Fibroblast of lung (primary cell): ENCODE data around the gene RGS7.

Source experiments
- CTCF ChIP-seq, 2 donors: IDR thresholded peaks in 1 of 2; conservative IDR thresholded peaks in 1 of 2; 1 replicate in 1 of 2; 2 replicates in 1 of 2; pipeline ENCODE4 v1.5.1; 2011 to 2012; ENCODE audit warnings: low read length in 2 of 2, control low read depth in 1 of 2, inconsistent platforms in 1 of 2, low read depth in 1 of 2, mild to moderate bottlenecking in 1 of 2
- EZH2 ChIP-seq: IDR thresholded peaks from 2 replicates; pipeline ENCODE4 v1.5.1; 2012; ENCODE audit warnings: low read length, control low read depth, mild to moderate bottlenecking; ENCODE audit errors: missing control alignments

DNA sequence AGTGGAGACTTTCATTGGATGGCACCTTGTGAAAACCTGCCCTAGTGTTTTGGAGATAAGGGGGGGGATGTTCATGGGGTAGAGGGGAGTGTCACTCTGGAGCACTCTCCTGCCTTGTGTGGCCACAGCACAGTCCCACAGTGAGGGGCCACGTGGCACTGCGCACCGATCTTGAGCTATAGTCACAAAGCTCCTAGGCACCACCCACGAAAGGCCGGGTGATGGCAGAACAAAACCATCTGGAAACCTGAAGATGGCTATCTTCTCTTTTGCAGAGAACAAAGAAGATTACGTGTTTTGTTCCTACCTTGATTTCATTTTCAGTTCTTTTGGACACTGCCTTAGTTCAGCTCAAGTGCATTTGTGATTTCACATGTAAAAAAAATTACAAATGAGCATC, 220.6 kb downstream of the RGS7 start:
- TF ChIP-seq CTCF (conservative IDR thresholded peaks at IDR 0.05 in 1 of 2, IDR thresholded peaks at IDR 0.05 in 1 of 2; ENCODE audit: low read depth in 1 of 2, low read length in 2 of 2), result no peak
- TF ChIP-seq EZH2, result no peak
